Stimulated activated naive CD8-positive, alpha-beta T cell treated with anti-CD3 and anti-CD28 coated beads, Interleukin-15, amount 100 ng/mL, for 72 hours (primary cell): ENCODE data around the gene TK1.
A peak's percentile ranks its signal among the peaks of the same experiment; 100 is the strongest.

Experiments used
- ATAC-seq: fragments of 150-1000 bp; cut with Tn5 transposase; 2 replicates; pipeline ENCODE4 v1.10.0; 2021; ENCODE audit warnings: mild to moderate bottlenecking, moderate library complexity
- DNase-seq, 2 donors: peaks; one replicate each; pipeline ENCODE4 v3.0.0; 2021 to 2022
- H3K27ac Mint-ChIP-seq, 2 donors: one replicate each; pipeline ENCODE4 v1.8.0; 2022; ENCODE audit warnings: mild to moderate bottlenecking in 2 of 2, mixed read lengths in 2 of 2, moderate library complexity in 2 of 2
- H3K27me3 Mint-ChIP-seq: one replicate; pipeline ENCODE4 v1.8.0; 2022; ENCODE audit warnings: mixed read lengths
- H3K4me1 Mint-ChIP-seq: one replicate; pipeline ENCODE4 v1.8.0; 2022; ENCODE audit warnings: mild to moderate bottlenecking, mixed read lengths
- H3K4me3 Mint-ChIP-seq, 2 donors: one replicate each; pipeline ENCODE4 v1.8.0; 2022; ENCODE audit warnings: mild to moderate bottlenecking in 2 of 2, mixed read lengths in 2 of 2, moderate library complexity in 1 of 2
- H3K9me3 Mint-ChIP-seq, 2 donors: one replicate each; pipeline ENCODE4 v1.8.0; 2022; ENCODE audit warnings: mixed read lengths in 2 of 2

The TK1 gene

DNA sequence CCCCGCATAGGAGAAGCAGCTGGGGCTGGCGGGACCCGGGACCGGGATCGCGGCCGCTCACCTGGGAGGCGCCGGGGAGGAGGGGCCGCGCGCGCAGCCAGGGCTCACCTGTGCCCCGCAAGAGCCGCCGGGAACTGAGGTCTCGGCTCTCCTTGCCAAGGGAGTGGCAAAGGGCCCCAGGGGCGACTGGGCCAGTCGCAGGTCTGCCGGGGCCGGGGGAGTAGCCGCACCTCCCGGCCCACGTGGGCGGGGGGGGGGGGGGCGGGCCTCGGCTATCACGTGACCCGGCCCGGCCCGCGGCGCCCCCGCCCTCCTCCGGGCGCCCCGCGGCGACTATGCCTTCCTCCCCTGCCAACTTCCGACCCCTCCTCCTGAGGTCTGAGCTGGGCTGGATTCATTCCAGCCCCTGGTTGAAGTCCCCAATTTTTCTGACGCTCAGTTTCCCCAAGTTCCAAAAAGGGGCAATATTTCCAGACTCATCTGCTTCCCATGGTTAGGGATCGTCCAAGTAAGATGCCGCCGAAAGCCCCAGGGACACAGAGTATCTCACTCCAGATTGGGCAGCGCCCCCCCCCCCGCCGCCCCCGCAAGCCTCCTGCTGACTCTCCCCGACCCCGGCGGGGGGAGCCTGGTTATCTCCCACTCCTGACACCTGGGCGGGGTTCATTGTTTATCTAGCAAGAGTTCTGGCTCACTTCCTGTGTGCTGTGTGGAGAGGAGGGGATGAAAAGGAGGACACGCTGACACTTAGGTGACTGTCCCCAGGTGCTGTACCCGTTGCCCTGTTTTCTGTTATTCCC lies 58.1 kb downstream of the TK1 start, which contains the start of gene TMC6:
TMC6 (minus strand) TSS at position 205 of the 800 bp plus-strand sequence. CDS start 1,923 bp downstream, outside the sequence.
- DNase-seq (peak; percentile 77 to 81), ATAC-seq (peak; percentile 36)
- no peaks in the 10 kb centered on the region for H3K9me3 Mint-ChIP-seq
- peak within 1 kb of the TSS; percentile 92 to 100 for H3K4me3 Mint-ChIP-seq
- H3K27me3 Mint-ChIP-seq, result no peaks in the 10 kb centered on the region
- peak within 1 kb of the TSS; percentile 86 to 97 for H3K27ac Mint-ChIP-seq
- H3K4me1 Mint-ChIP-seq, result peaks cover 78% of the 10 kb centered on the region

DNA sequence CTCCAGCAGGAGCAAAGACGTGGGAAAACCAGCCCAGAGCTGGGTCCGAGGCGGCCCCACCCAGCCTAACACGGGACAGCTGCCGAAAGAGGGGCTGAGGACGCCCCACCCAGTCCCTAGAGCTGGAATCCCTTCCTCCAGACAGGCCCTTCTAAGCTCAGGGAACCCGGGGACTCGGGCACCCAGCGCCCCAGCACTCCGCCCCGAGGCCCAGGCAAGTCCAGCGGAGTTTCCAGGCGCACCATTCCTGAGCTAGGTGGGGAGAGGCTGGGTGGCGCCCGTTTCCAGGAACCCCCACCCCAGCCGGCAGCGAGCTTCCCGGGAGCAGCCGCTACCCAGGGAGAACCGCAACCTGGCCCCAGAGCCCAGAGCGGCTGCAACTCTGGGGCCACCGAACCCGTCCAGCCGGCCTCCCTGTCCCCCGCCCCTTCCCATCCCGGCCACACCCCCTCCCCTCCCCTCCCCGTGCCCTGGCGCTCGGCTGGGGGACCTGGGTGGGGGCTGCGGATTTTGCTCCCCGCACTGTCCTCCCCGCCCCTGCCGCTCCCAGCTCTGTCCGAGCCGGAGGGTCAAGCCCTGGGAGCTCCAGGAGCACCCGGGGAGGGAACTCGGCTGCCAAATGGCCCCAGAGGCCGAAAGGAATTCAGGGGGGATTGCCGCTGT lies 58.8 kb downstream of the TK1 start:
- peak in 1 of 2 donors; percentile 43 for DNase-seq
- Mint-ChIP-seq H3K27ac (peak overlapping the region; percentile 86 to 91), H3K4me3 (peak overlapping the region; percentile 92 to 96), H3K4me1 (peaks cover 78% of the 10 kb centered on the region), H3K9me3 (no peaks in the 10 kb centered on the region), H3K27me3 (no peaks in the 10 kb centered on the region)
- ATAC-seq, result no peak

DNA sequence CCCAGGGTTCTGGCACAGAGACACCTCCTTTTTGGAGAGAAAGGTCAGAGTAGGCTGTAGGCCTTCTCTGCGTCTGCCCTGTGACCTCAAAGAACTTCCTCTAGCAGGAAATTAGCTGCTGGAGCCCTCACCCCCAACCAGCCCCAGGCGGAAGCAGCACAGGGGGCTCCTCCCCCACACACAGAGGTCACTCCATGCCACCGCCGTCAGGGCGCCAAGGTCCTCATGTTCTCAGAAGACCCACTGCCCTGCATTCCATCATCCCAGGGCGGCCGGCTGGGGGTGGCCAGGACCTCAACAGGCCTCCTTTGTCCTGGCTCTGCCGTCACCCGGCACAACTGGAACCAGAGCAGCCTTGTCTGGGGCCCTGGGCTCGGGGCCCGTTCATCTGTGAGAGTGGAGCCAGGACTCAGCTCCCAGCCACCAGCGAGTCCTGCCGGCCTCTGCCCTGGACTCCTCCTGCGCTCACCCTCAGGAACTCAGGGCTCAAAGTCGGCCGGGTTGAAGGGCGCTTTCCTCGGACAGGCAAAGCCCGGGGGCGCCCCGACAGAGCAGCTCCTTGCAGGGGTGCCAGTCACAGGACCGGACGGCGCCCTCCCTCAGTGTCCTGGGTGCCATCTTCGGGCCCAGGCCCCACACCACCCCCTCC lies 59.5 kb downstream of the TK1 start:
- Mint-ChIP-seq H3K4me3 (peak overlapping the region; percentile 92 to 96), H3K27ac (peak overlapping the region; percentile 86 to 91), H3K4me1 (peaks cover 78% of the 10 kb centered on the region), H3K27me3 (no peaks in the 10 kb centered on the region), H3K9me3 (no peaks in the 10 kb centered on the region)
- peak; percentile 41 for ATAC-seq
- DNase-seq, result peak; percentile 59 to 78

DNA sequence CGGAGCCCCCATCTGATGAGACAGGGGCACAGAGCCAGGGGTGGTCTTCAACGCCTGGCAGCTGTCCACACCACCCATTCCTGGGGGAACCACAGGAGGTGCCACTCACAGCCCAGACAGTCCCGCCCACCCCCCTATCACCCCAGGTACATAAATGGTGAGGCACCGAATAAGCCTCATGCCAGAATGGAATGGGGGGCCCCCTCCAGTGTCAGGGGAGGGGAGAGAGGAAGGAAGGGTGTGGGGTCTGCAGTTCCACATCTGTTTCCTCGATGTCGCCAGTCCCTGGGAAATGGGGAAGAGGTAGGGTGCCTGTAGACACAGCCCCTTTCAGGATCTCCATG lies 60.0 kb downstream of the TK1 start:
- Mint-ChIP-seq H3K27me3 (no peaks in the 10 kb centered on the region), H3K4me3 (peak overlapping the region; percentile 92 to 96), H3K9me3 (no peaks in the 10 kb centered on the region), H3K4me1 (peaks cover 81% of the 10 kb centered on the region), H3K27ac (peak overlapping the region in 1 of 2 donors; percentile 81)
- no peak for DNase-seq
- no peak for ATAC-seq

DNA sequence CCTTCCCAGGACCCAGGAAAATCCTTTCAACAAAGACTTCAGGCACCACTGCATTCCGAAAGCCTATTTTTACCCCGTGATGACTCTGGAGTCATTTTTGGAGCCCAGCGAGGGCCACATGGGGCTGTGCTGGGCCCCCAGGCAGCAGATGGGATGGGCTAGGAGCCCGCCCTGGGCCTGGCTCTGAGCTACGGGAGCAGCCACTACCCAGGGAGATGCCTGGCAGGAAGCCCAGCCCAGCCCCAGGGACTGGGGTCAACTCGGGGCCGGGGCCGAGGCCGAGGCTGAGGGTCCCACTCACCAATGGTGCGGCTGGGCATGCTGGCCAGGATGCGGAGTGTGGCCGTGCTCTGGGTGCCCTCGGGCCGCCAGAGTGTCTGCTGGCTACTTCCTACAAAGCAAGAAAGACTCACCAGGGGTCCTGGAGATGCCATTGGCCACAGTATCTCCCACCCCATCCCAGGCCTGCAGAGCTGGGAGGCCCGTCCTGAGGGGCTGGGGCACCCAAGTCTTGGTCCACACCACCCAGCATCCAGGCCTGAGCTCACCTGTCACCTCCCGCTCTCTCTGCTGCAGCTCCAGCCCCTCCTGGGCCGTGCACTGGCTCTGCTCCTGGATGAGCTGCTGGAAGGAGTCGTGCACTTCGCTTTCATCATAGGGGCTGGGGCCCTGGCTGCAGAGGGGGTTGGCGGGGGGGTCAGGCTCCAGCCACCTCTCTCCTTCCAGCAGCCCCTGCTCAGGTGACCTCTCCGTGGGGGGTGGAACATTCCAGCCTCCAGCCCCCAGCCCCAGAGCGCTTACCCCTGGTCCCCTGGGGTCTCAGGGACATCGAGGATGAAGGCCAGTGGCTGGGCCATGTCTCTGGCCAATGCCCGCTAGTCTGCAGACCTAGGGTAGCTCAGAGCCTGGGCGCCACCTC lies 60.6 kb downstream of the TK1 start:
- Mint-ChIP-seq H3K9me3 (no peaks in the 10 kb centered on the region), H3K27ac (peak overlapping the region; percentile 33 to 48), H3K4me3 (peak overlapping the region; percentile 92 to 96), H3K4me1 (peaks cover 87% of the 10 kb centered on the region), H3K27me3 (no peaks in the 10 kb centered on the region)
- no peak for DNase-seq
- no peak for ATAC-seq

DNA sequence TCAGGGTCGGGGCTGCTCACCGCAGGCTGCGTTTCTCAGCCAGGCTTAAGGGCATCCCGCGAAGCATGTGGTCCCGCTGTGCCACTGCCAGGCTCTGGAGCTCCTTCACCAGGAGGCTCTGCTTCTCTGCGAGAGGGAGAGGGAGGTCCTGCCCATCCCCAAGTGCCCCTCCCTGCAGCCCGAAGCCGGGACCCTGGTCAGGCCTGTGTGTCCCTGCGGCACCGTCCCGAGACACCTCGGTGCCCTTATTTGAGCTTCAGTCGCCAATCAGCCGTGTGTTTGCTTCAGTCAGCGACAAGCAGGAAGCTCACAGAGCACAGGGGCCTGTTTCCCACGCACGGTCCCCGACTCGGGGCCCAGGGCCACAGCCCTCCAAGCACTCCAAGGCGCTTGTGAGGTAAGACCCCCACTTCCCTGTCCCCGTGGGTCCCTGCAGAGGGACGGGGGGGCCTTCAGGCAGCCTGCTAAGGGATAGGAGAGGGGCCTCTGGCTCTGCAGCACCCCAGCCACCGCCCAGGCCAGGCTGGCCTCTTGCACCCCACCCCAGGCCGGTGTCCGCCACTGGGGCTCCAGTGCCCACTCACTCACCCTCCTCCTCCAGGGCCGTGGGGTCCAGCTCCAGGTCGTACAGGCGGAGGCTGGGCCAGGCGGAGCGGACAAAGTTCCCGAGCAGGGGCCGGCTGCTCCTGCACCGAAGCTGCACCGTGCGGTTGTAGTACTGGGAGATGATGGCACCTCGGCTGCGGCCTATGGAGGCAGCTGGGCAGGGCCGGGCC lies 61.5 kb downstream of the TK1 start:
- Mint-ChIP-seq H3K9me3 (no peaks in the 10 kb centered on the region), H3K27me3 (no peaks in the 10 kb centered on the region), H3K4me3 (peak overlapping the region; percentile 92 to 96), H3K27ac (peak overlapping the region in 1 of 2 donors; percentile 48), H3K4me1 (peaks cover 90% of the 10 kb centered on the region)
- DNase-seq (peak in 1 of 2 donors; percentile 42), ATAC-seq (no peak)

DNA sequence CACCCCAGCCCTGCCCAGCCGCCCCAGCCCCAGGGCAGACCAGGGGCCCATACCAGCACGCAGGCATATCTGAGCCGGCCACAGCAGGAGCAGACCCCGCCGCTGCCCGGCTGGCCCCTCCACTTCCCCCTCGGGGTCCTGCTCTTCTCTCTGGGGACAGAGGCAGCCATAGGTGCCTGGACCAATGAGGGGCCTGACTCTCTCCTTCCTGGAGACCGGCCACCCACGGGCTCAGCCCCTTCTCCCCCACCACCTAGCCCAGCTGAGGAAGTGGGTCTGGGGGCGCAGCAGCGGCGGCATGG lies 62.1 kb downstream of the TK1 start:
- Mint-ChIP-seq H3K4me1 (peaks cover 88% of the 10 kb centered on the region), H3K27ac (no peak overlapping the region), H3K27me3 (no peaks in the 10 kb centered on the region), H3K9me3 (no peaks in the 10 kb centered on the region), H3K4me3 (peak overlapping the region; percentile 92 to 96)
- DNase-seq, result no peak
- no peak for ATAC-seq
